ENCODE measurements around the gene ATP6V1G3.
"Not testable (repeated sequence)": the region's sequence is repeated elsewhere in the genome, so short reads cannot be mapped to it uniquely, and the experiment has no call there.

The ATP6V1G3 gene, protein sequence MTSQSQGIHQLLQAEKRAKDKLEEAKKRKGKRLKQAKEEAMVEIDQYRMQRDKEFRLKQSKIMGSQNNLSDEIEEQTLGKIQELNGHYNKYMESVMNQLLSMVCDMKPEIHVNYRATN

GRCh38 chr1:198540580-198540979, at the start of gene ATP6V1G3:
TSS of gene ATP6V1G3 (minus strand) at chr1:198540680. CDS start at chr1:198540650, 30 bp downstream.
- TF ChIP-seq, protein P1, sequence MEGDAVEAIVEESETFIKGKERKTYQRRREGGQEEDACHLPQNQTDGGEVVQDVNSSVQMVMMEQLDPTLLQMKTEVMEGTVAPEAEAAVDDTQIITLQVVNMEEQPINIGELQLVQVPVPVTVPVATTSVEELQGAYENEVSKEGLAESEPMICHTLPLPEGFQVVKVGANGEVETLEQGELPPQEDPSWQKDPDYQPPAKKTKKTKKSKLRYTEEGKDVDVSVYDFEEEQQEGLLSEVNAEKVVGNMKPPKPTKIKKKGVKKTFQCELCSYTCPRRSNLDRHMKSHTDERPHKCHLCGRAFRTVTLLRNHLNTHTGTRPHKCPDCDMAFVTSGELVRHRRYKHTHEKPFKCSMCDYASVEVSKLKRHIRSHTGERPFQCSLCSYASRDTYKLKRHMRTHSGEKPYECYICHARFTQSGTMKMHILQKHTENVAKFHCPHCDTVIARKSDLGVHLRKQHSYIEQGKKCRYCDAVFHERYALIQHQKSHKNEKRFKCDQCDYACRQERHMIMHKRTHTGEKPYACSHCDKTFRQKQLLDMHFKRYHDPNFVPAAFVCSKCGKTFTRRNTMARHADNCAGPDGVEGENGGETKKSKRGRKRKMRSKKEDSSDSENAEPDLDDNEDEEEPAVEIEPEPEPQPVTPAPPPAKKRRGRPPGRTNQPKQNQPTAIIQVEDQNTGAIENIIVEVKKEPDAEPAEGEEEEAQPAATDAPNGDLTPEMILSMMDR (IDR thresholded peaks at IDR 0.05; ENCODE audit: borderline replicate concordance, insufficient read depth, low read depth, low read length): no peak
- H3K4me3 ChIP-seq (ENCODE audit: low read depth, low read length): no peak within 1 kb of the TSS

GRCh38 chr1:198588845-198589244, 48.4 kb upstream of the ATP6V1G3 start:
- TF ChIP-seq, protein P1 (IDR thresholded peaks at IDR 0.05; ENCODE audit: borderline replicate concordance, insufficient read depth, low read depth, low read length): no peak
- H3K4me3 ChIP-seq (ENCODE audit: low read depth, low read length): no peak overlapping the region

DNA sequence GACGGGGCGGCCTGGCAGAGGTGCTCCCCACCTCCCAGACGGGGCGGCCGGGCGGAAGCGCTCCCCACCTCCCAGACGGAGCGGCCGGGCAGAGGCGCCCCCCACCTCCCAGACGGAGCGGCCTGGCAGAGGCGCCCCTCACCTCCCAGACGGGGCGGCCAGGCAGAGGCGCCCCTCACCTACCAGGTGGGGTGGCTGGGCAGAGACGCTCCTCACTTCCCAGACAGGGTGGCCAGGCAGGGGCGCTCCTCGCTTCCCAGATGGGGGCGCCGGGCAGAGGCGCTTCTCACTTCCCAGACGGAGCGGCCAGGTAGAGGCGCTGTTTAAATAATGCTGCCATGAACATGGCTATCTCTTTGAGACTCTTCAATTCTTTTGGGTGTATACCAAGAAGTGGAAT, 43.7 kb upstream of the ATP6V1G3 start:
- H3K4me3 ChIP-seq (ENCODE audit: low read depth, low read length): no peak overlapping the region

GRCh38 chr1:198583209-198583802, 42.8 kb upstream of the ATP6V1G3 start:
- H3K4me3 ChIP-seq (ENCODE audit: low read depth, low read length): not testable (repeated sequence)

More for the DNA sequence above, 43.7 kb upstream of the ATP6V1G3 start:
- TF ChIP-seq, protein P1 (IDR thresholded peaks at IDR 0.05; ENCODE audit: borderline replicate concordance, insufficient read depth, low read depth, low read length): no peak

- TF ChIP-seq, protein P1 (IDR thresholded peaks at IDR 0.05; ENCODE audit: borderline replicate concordance, insufficient read depth, low read depth, low read length): no peak
- H3K4me3 ChIP-seq (ENCODE audit: low read depth, low read length): no peak overlapping the region
Measured at GRCh38 chr1:198577444-198577843, 37.0 kb upstream of the ATP6V1G3 start.

DNA sequence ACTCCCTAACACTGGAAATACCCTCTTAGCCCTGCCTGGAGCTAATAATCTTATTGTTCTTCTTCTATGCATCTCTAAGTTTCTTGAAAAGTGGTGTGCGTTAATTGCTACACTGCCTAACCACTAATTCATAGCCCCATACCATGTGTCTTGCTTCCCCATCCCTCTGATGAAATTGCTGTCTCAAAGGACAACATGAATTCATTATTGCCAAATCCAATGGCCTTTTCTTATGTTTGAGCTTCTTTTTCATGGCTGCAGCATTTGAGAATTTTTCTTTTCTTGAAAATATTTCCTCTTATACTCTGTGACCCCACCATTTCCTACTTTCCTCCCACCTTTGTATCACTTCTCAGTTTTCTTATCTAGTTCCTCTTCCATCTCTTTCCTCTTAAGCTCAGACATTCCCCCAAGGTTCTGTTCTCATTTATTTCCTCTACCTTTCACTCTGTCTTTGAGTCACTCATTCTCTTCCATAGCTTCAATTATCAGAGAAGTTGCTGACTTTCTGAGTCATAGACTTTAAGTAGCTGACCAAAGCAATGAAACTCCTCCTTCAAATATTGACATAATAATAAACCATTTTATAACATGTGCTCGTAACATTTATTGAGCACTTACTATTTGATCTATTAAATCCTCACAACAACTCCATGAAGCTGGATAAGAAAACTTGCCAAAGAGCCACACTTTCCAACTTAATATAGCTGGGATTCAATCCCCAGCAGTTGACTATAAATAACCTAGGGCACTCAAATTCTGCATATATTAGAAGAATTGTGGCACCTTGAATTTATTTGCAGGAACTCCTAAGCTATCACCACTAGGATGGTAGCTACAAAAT, 35.5 kb upstream of the ATP6V1G3 start:
- TF ChIP-seq, protein P1 (IDR thresholded peaks at IDR 0.05; ENCODE audit: borderline replicate concordance, insufficient read depth, low read depth, low read length): no peak
- no peak overlapping the region for H3K4me3 ChIP-seq (ENCODE audit: low read depth, low read length)

- no peak overlapping the region for H3K4me3 ChIP-seq (ENCODE audit: low read depth, low read length)
- TF ChIP-seq, protein P1 (IDR thresholded peaks at IDR 0.05; ENCODE audit: borderline replicate concordance, insufficient read depth, low read depth, low read length): no peak
Measured at GRCh38 chr1:198575292-198575691, 34.8 kb upstream of the ATP6V1G3 start.

Data from GM12875 (cell line).